Stimulated activated CD8-positive, alpha-beta memory T cell treated with anti-CD3 and anti-CD28 coated beads, Interleukin-7, amount 100 ng/mL, for 48 hours (primary cell): Measurements from ENCODE around the gene PHACTR3.

Experiments used
- DNase-seq, 2 donors: peaks; one replicate each; pipeline ENCODE4 v3.0.0-alpha.2; 2020; ENCODE audit warnings: low read depth in 1 of 2; ENCODE audit errors: extremely low read depth in 1 of 2

Gene PHACTR3

GRCh38 chr20:59688356-59688755 lies 84.0 kb downstream of the PHACTR3 start:
- DNase-seq, result no peak

DNA sequence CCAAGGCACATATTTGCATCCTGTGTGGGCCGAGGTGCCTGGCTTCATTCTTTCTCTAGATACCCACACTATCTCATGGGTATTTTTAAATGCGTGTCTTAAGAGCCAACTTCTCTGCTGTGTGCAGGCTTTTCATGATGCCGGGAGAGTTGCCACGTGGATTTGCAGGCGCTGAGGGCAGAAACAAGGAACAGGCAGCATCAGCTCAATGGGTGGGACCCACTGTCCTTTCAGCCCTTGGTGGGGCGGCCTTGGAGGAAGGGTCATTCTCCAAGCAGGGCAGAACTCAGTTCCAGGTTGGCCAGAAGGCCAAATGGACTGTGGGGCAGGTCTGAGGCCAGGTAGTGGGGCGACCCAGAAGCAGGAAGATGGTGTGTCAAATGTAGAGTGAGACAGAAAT lies 84.7 kb downstream of the PHACTR3 start:
- no peak for DNase-seq

DNA sequence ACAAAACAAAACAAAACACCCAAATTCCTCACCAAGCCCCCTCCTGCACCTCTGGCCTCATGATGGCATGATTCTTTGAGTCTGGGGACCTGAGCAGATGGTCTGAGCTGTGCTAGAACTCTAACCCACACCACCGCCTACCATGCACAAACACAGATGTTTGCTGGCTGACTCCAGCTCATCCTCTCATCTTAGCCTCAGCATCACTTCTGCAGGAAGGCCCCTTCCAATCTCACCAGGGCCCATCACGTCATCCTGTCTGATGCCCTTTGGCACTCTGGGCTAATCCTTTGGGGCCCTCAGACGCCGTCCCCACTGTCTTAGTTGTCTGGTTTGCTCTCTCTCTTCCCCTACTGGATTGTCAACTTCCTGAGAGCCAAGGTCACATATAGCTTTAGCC lies 85.8 kb downstream of the PHACTR3 start:
- no peak for DNase-seq

DNA sequence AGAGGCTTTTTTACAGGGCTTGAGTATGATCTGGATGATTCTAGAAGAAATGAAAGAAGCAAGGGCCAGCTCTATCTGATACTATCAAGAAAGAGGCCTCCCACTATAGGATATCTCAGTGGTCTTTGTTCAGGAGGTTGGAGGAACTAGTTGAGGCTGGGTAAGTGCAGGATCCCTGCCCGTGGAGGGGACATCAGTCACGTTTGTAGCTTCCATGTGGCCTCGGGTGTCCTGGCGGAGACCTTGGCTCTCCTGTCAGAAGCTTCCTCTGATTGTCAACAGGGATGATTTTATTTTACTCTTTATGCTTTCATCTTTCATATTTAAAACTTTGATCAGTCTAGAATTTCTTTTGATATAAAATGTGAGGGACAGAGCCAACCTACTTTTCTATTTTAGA lies 86.6 kb downstream of the PHACTR3 start:
- no peak for DNase-seq

GRCh38 chr20:59692139-59692538 lies 87.8 kb downstream of the PHACTR3 start:
- no peak for DNase-seq

- no peak for DNase-seq
Measured at GRCh38 chr20:59693587-59693986, 89.2 kb downstream of the PHACTR3 start.

- no peak for DNase-seq
Measured at GRCh38 chr20:59696476-59696875, 92.1 kb downstream of the PHACTR3 start.

DNA sequence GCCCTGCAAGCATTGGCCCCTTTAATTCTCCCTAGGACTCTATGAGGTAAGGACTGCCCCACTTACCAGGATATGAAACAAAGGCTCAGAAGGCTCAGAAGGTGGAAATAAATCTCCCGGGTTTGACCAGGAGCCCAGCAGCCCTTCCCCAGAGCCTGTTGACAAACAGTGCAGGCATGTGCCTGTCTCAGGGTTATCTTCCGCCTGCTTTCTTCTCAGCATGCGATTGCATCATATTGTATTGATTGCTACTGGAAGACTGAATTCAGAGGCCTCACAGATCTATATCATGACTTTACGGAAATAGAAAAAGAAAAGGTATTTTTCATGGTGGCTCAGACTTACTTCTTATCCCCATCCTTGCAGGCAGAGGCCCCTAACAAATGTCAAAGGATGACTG lies 92.7 kb downstream of the PHACTR3 start:
- DNase-seq, result no peak

DNA sequence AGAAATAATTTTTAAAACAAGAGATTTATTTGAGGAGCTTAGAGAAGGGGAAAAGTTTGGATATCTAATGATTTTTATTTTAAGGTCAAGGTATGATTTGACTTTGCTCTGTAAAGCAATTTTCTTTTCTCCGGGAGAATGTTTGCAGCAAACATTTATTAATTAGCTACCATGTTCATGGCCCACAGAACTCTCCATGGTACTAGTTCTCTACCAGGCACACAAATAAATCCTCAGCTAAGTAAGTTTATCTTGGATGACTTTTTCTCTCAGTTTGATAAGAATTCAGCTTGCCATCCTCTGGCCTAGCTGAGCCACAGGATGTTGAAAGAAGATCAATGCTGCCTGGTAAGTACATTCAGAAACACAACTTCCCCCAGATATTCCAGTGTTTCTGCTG lies 94.3 kb downstream of the PHACTR3 start:
- no peak for DNase-seq

GRCh38 chr20:59701236-59701635 lies 96.9 kb downstream of the PHACTR3 start:
- DNase-seq, result no peak

DNA sequence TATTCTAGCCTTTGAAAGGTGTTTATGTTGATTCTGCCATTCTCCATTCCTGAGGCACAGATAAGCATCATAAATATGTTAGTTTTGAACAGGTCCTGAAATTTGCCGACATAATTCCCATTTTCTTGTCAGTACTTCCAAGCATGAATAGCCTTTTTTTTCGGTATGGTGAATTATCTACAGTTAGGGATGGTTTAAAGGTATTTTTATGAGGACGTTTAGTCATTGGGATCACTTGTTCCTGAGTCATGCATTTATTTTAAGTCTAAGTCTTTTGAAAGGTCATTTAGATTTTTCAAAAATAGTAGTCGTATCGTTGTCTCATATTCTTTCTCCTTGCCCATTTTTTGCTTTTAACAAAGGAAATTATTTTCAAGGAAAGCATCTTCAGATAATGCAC lies 98.7 kb downstream of the PHACTR3 start:
- no peak for DNase-seq

GRCh38 chr20:59705651-59706399 lies 101.5 kb downstream of the PHACTR3 start:
- DNase-seq, result no peak

GRCh38 chr20:59706400-59706693 lies 102.0 kb downstream of the PHACTR3 start:
- DNase-seq, result no peak

DNA sequence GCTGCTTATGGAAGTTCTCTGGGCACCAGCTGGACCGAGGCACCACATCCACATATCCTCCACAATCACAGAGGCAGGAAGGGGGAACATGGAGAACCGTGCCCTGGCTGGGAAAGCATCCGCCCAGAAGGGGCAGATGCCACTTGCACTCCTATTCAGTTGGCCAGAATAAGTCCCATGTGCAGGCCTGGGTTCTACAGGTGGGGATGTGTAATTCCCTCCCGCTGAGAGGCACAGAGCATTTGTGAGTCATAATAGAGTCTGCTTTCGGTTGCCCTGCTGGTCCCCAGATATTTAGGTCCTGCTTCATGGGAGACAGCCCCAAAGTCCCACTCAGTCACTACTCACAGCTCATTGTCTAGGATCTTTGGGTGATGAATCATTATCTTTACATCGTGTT lies 104.0 kb downstream of the PHACTR3 start:
- no peak for DNase-seq

- no peak for DNase-seq
Measured at GRCh38 chr20:59709636-59710035, 105.3 kb downstream of the PHACTR3 start.

- DNase-seq, result no peak
Measured at GRCh38 chr20:59718071-59718470, 113.7 kb downstream of the PHACTR3 start.

DNA sequence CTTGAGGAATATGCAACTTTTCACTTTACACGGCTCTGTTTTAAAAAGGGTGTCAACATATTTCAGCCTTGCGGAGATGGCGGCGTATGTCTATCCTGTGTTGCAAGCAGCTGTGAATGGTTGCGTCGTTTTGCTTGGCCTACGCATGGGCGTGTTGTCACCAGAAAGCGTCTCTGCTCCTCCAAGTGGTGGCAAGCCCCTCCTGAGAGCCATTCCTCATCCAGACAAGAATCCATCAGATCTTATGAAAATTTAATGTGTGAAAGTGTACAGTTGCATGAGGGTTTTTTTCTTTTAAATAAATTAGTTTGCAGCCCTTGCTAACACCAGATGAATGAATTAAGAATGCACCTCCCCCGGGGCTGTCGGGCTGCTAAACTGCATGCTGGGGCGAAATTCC lies 114.4 kb downstream of the PHACTR3 start:
- no peak for DNase-seq

DNA sequence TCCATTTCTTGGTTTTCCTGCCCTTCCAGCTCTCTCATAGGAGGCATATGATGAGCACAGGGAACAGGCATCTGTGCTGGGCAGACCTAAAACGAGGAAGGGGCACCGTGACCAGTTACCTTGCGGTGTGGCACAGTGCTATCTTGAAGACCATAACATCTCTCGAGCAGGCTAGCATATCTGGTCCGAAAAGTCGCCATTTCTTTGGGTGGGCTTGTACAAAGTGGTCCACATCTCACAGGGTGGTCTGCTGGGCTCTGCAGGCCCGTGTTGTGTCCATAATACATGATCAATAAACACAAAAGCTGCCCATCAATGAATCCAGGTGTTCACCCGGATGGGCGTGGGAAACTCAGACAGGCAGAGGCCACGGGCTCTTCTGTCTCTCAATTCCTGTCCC lies 115.7 kb downstream of the PHACTR3 start:
- no peak for DNase-seq

DNA sequence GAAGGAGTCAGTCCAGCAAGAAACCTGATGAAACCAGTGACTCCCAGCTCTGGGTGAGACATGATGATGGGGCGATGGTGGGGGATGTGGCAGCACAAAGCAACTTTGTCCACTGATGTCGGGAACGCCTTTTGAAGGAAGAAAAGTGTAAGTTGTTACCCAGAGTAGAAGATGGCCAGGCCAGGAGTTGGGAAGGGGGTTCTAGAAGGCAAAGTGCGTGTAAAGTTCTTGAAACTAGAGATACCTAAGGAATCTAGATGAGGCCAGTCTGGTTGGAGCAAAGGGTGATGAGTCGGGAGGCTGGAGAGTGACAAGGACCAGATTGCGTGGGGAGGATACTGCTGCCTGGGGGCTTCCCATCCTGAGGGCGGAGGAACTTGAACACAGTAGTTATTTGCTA lies 117.0 kb downstream of the PHACTR3 start:
- DNase-seq, result no peak

GRCh38 chr20:59723108-59723500 lies 118.8 kb downstream of the PHACTR3 start:
- DNase-seq, result no peak

DNA sequence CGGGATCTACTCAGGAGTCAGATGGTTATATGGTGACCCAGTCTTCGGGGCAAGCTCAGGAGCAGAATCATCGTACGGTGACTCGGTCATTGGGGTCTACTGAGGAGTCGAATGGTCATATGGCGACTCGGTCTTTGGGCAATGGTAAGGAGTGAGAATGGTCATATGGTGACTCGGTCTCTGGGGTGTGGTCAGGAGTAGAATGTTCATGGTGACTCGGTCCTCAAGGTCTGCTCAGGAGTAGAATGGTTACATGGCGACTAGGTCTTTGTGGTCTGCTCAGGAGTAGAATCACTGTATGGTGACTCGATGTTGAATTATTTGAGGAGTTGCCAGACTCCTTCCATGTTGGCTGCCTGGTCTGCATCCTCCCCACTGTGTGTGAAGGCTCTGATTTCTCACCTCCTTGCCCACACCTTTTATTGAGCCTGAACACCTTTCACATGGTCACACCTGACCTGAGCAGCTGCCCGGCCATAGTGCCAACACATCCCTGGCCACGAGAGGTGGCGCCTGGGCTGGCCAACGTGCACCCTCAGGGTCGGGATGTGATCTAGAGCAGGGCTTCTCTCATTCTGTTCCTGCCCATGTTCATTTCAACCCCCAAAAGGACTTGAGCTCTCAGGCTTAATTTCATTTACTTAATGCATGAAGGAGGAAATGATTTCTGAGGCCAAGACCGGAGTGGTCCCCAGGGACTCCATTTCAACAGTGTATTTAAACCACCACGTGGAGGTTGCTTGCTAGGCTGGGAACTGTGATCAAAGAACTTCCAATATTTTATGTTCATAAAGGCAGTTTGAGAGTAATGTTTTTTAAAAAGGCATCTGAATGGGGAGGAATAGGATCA lies 119.5 kb downstream of the PHACTR3 start:
- DNase-seq, result no peak
